Tibial nerve (tissue), 3 donors: ENCODE measurements around the gene PROSER2.

ENCODE experiments used
- POLR2A ChIP-seq, 2 donors: fragments of 450-650 bp; IDR thresholded peaks; one replicate each; pipeline ENCODE4 v1.6.1; 2017; ENCODE audit warnings: antibody characterized with exemption in 2 of 2, mild to moderate bottlenecking in 2 of 2, moderate library complexity in 2 of 2
- TF ChIP-seq, protein P1 (sequence below), 5 experiments: fragments of 200-600 bp in 3 of 5; fragments of 450-650 bp in 2 of 5; sonication (generic) in 3 of 5; IDR thresholded peaks; one replicate each; pipeline ENCODE4 v1.5.1; 2016 to 2019; ENCODE audit warnings: antibody characterized with exemption in 5 of 5, mild to moderate bottlenecking in 3 of 5, moderate library complexity in 2 of 5

DNA sequence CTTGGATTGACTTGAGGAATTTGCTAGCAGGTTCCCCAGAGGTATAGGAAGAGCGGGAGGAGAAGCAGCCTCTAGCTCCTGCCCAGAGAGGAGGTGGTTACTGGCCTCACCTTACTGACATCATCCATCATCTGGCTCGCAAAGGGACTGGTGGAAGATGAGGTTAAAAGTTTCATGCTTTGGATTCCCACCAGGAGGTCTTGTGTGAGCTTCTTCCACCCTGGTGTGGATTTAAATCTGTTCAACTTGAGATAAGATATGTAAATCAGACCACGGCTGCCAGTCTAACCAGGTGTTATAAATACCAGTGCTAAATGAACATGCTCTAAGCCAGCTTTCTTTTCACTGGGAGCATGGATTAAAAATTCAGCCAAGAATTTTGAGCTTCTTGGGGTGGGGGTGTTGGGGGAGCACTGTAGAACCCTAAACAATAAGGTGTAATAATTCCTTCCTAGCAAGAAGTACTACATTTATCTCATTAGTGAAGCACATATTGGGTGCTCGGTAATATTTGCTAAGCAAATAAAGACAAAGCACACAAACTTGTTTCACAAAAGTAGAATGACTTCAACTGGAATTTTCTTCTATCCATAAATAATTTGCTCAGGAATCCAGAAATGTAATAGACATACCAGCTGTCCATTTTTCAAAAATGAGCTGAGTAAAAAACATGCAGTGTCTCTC lies 7.8 kb downstream of the PROSER2 start:
- TF ChIP-seq, protein P1, sequence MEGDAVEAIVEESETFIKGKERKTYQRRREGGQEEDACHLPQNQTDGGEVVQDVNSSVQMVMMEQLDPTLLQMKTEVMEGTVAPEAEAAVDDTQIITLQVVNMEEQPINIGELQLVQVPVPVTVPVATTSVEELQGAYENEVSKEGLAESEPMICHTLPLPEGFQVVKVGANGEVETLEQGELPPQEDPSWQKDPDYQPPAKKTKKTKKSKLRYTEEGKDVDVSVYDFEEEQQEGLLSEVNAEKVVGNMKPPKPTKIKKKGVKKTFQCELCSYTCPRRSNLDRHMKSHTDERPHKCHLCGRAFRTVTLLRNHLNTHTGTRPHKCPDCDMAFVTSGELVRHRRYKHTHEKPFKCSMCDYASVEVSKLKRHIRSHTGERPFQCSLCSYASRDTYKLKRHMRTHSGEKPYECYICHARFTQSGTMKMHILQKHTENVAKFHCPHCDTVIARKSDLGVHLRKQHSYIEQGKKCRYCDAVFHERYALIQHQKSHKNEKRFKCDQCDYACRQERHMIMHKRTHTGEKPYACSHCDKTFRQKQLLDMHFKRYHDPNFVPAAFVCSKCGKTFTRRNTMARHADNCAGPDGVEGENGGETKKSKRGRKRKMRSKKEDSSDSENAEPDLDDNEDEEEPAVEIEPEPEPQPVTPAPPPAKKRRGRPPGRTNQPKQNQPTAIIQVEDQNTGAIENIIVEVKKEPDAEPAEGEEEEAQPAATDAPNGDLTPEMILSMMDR (IDR thresholded peaks at IDR 0.05): no peak
- no peak for TF ChIP-seq POLR2A (IDR thresholded peaks at IDR 0.05)
